Mesodermal cell (in vitro differentiated cells): ENCODE measurements around the gene IDS.

Experiments used
- H3K27ac ChIP-seq: 2 replicates; pipeline ENCODE4 v1.7.0; 2013; ENCODE audit warnings: mild to moderate bottlenecking, low read depth, low read length, moderate library complexity; ENCODE audit not compliant: severe bottlenecking
- H3K36me3 ChIP-seq: 2 replicates; pipeline ENCODE4 v1.7.1; 2013; ENCODE audit warnings: mild to moderate bottlenecking, low read length, moderate library complexity; ENCODE audit not compliant: control insufficient read depth, insufficient read depth
- H3K4me1 ChIP-seq: one replicate; pipeline ENCODE4 v1.7.1; 2013; ENCODE audit warnings: mild to moderate bottlenecking, low read length; ENCODE audit not compliant: insufficient read depth, control insufficient read depth, poor library complexity, severe bottlenecking
- H3K4me3 ChIP-seq: 2 replicates; pipeline ENCODE4 v1.7.0; 2013; ENCODE audit warnings: low read length, control low read depth, mild to moderate bottlenecking; ENCODE audit not compliant: insufficient read depth, poor library complexity, severe bottlenecking; ENCODE audit errors: extremely low read depth
- H3K9me3 ChIP-seq: 2 replicates; pipeline ENCODE4 v1.7.1; 2013; ENCODE audit warnings: mild to moderate bottlenecking, low read length, moderate library complexity; ENCODE audit not compliant: control insufficient read depth
- WGBS, 2 experiments: methylation state at CpG; one replicate each; pipeline ENCODE4 v1.1.5; 2013; ENCODE audit warnings: missing lambda C conversion rate in 2 of 2; ENCODE audit not compliant: insufficient coverage in 2 of 2; 5-methylcytosine and 5-hydroxymethylcytosine counted together

Gene IDS

GRCh38 chrX:149476513-149476912 lies 28.6 kb downstream of the IDS start:
- Histone ChIP-seq H3K4me1 (no peaks in the 10 kb centered on the region), H3K9me3 (no peaks in the 10 kb centered on the region), H3K27ac (no peak overlapping the region), H3K36me3 (peaks cover 15% of the 10 kb centered on the region), H3K4me3 (no peak overlapping the region)
- no CpG with 5 or more reads among the region's 2 CpGs for WGBS, 2 experiments

- Histone ChIP-seq H3K36me3 (peaks cover 2% of the 10 kb centered on the region), H3K4me1 (no peaks in the 10 kb centered on the region), H3K9me3 (no peaks in the 10 kb centered on the region), H3K4me3 (no peak overlapping the region), H3K27ac (no peak overlapping the region)
- no CpG with 5 or more reads among the region's 1 CpG for WGBS, 2 experiments
Measured at GRCh38 chrX:149473966-149474365, 31.1 kb downstream of the IDS start.

GRCh38 chrX:149473092-149473491 lies 32.0 kb downstream of the IDS start:
- Histone ChIP-seq H3K4me3 (no peak overlapping the region), H3K27ac (no peak overlapping the region), H3K36me3 (no peaks in the 10 kb centered on the region), H3K4me1 (no peaks in the 10 kb centered on the region), H3K9me3 (no peaks in the 10 kb centered on the region)
- no CpG with 5 or more reads among the region's 1 CpG for WGBS, 2 experiments

GRCh38 chrX:149472625-149473024 lies 32.5 kb downstream of the IDS start:
- Histone ChIP-seq H3K36me3 (no peaks in the 10 kb centered on the region), H3K9me3 (no peaks in the 10 kb centered on the region), H3K4me1 (no peaks in the 10 kb centered on the region), H3K27ac (no peak overlapping the region), H3K4me3 (no peak overlapping the region)

GRCh38 chrX:149471397-149471796 lies 33.7 kb downstream of the IDS start:
- no peaks in the 10 kb centered on the region for H3K36me3 ChIP-seq
- no peak overlapping the region for H3K27ac ChIP-seq
- H3K4me1 ChIP-seq: no peaks in the 10 kb centered on the region
- WGBS, 2 experiments: 100% methylated on average over 3 of the region's 8 CpGs; no CpG with 5 or more reads in 1 of the 2 experiments
- no peaks in the 10 kb centered on the region for H3K9me3 ChIP-seq
- no peak overlapping the region for H3K4me3 ChIP-seq

- Histone ChIP-seq H3K4me3 (no peak overlapping the region), H3K36me3 (no peaks in the 10 kb centered on the region), H3K9me3 (no peaks in the 10 kb centered on the region), H3K27ac (no peak overlapping the region), H3K4me1 (no peaks in the 10 kb centered on the region)
- 0 to 8% methylated on average over 4 to 12 of the region's 23 CpGs for WGBS, 2 experiments
Measured at GRCh38 chrX:149470955-149471354, 34.2 kb downstream of the IDS start.

GRCh38 chrX:149469406-149469805 lies 35.7 kb downstream of the IDS start:
- Histone ChIP-seq H3K4me1 (no peaks in the 10 kb centered on the region), H3K9me3 (no peaks in the 10 kb centered on the region), H3K4me3 (no peak overlapping the region), H3K36me3 (no peaks in the 10 kb centered on the region), H3K27ac (no peak overlapping the region)
- 100% methylated on average over 1 of the region's 5 CpGs; no CpG with 5 or more reads in 1 of the 2 experiments for WGBS, 2 experiments

- Histone ChIP-seq H3K27ac (no peak overlapping the region), H3K9me3 (no peaks in the 10 kb centered on the region), H3K4me3 (no peak overlapping the region), H3K36me3 (no peaks in the 10 kb centered on the region), H3K4me1 (no peaks in the 10 kb centered on the region)
- WGBS, 2 experiments: 90% methylated on average over 2 of the region's 5 CpGs; no CpG with 5 or more reads in 1 of the 2 experiments
Measured at GRCh38 chrX:149467920-149468319, 37.2 kb downstream of the IDS start.

- Histone ChIP-seq H3K27ac (no peak overlapping the region), H3K4me1 (no peaks in the 10 kb centered on the region), H3K9me3 (no peaks in the 10 kb centered on the region), H3K36me3 (no peaks in the 10 kb centered on the region), H3K4me3 (no peak overlapping the region)
- 100% methylated on average over 2 of the region's 3 CpGs; no CpG with 5 or more reads in 1 of the 2 experiments for WGBS, 2 experiments
Measured at GRCh38 chrX:149467461-149467860, 37.6 kb downstream of the IDS start.

- H3K4me1 ChIP-seq: no peaks in the 10 kb centered on the region
- H3K4me3 ChIP-seq: no peak overlapping the region
- no peaks in the 10 kb centered on the region for H3K9me3 ChIP-seq
- WGBS, 2 experiments: no CpG with 5 or more reads among the region's 1 CpG
- no peaks in the 10 kb centered on the region for H3K36me3 ChIP-seq
- no peak overlapping the region for H3K27ac ChIP-seq
Measured at GRCh38 chrX:149462849-149463248, 42.3 kb downstream of the IDS start.

- no peaks in the 10 kb centered on the region for H3K4me1 ChIP-seq
- H3K27ac ChIP-seq: no peak overlapping the region
- no peak overlapping the region for H3K4me3 ChIP-seq
- H3K36me3 ChIP-seq: no peaks in the 10 kb centered on the region
- no peaks in the 10 kb centered on the region for H3K9me3 ChIP-seq
- 100% methylated on average over 2 of the region's 3 CpGs; no CpG with 5 or more reads in 1 of the 2 experiments for WGBS, 2 experiments
Measured at GRCh38 chrX:149461746-149462145, 43.4 kb downstream of the IDS start.

GRCh38 chrX:149458586-149458985 lies 46.5 kb downstream of the IDS start:
- H3K4me1 ChIP-seq: peaks cover 3% of the 10 kb centered on the region
- H3K36me3 ChIP-seq: no peaks in the 10 kb centered on the region
- no peaks in the 10 kb centered on the region for H3K9me3 ChIP-seq
- H3K27ac ChIP-seq: no peak overlapping the region
- H3K4me3 ChIP-seq: no peak overlapping the region
